HUES6 (cell line): Measurements from ENCODE around the gene GALNT6.

ENCODE experiments used
- H3K27ac ChIP-seq: 2 replicates; pipeline ENCODE4 v1.7.0; 2013; ENCODE audit warnings: low read depth, mild to moderate bottlenecking, low read length, inconsistent platforms
- H3K27me3 ChIP-seq: 2 replicates; pipeline ENCODE4 v1.6.1; 2013; ENCODE audit warnings: low read length; ENCODE audit not compliant: control insufficient read depth, insufficient read depth
- H3K36me3 ChIP-seq: 2 replicates; pipeline ENCODE4 v1.6.1; 2013; ENCODE audit warnings: low read length; ENCODE audit not compliant: control insufficient read depth, insufficient read depth
- H3K4me1 ChIP-seq: 2 replicates; pipeline ENCODE4 v1.6.1; 2013; ENCODE audit warnings: low read length; ENCODE audit not compliant: control insufficient read depth, insufficient read depth
- H3K4me3 ChIP-seq: 2 replicates; pipeline ENCODE4 v1.5.1; 2013; ENCODE audit warnings: low read depth, low read length
- H3K9ac ChIP-seq: one replicate; pipeline ENCODE4 v1.6.1; 2013; ENCODE audit warnings: mild to moderate bottlenecking, low read length
- H3K9me3 ChIP-seq: 2 replicates; pipeline ENCODE4 v1.6.1; 2013; ENCODE audit warnings: low read depth, low read length; ENCODE audit not compliant: control insufficient read depth, insufficient read depth

GALNT6 gene, protein sequence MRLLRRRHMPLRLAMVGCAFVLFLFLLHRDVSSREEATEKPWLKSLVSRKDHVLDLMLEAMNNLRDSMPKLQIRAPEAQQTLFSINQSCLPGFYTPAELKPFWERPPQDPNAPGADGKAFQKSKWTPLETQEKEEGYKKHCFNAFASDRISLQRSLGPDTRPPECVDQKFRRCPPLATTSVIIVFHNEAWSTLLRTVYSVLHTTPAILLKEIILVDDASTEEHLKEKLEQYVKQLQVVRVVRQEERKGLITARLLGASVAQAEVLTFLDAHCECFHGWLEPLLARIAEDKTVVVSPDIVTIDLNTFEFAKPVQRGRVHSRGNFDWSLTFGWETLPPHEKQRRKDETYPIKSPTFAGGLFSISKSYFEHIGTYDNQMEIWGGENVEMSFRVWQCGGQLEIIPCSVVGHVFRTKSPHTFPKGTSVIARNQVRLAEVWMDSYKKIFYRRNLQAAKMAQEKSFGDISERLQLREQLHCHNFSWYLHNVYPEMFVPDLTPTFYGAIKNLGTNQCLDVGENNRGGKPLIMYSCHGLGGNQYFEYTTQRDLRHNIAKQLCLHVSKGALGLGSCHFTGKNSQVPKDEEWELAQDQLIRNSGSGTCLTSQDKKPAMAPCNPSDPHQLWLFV

DNA sequence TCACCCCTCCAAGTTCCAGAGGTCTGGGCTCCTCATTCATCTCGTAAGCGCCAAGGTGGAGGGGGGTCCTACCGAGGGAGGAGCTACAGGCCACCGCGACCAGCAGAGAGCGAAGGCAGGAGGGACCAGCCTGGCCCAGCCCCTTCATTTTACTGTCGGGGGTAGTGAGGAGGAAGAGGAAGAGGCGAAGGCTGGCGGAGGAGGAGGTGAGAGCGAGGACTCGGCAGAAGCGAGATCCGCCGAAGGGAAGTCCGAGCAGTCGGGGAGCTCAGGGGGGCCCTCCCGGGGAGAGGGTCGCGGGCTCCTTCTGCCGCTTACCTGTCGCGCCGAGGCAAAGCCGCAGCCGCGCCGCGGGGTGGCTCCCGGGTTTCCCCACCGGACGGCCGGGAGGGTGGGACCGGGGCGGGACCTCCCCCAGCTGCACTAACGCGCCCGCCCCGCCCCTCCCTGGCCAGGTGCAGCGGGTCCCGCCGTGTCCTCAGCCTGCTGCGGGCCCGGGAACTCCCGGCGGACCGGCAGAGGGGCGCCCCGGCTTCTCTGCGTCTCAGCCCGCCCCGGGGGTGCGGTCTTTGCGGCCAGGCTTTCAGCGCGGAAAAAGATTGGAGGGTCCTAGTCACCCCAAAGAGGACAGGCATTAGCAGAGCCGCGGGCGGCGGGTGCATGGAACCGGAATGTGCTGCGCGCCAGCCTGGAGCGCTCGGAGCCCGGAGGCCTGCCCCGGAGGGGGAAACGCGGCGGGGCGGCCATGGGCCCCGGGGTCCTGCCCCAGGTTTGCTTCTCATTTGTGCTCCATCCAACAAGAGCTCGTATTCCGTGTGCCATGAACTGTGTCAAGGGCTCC lies at the start of gene GALNT6:
TSS of gene GALNT6 (minus strand) at position 124 of the 841 bp plus-strand sequence. CDS start 11,625 bp downstream, outside the sequence.
- Histone ChIP-seq H3K4me3 (peak within 1 kb of the TSS; percentile 67), H3K36me3 (peaks cover 10% of the 10 kb centered on the region; the same call in 1 of the 2 replicates), H3K27me3 (peaks cover 7% of the 10 kb centered on the region; the same call in 1 of the 2 replicates), H3K9ac (peak within 1 kb of the TSS; percentile 78), H3K9me3 (no peaks in the 10 kb centered on the region), H3K27ac (peak within 1 kb of the TSS; percentile 30; the same call in 1 of the 2 replicates), H3K4me1 (peaks cover 35% of the 10 kb centered on the region)

DNA sequence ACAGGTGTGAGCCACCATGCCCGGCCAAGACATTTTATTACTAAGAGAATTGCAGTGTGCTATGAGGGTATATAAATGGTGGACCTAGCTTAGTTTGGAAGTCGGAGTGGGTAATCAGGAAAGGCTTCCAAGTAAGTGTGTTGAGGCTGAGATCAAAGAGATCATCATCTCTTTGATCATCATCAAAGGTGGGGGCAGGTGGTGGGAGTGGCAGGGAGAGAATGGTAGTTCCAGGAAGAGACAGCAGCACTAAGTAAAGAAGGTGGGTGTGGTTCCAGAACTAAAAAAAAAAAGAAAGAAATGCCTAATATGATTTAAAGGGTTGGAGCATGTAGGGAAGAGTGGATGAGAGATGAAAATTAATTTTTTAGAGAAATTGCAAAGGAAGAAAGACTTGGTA lies 48.1 kb upstream of the GALNT6 start:
- Histone ChIP-seq H3K4me3 (no peak overlapping the region), H3K9me3 (no peaks in the 10 kb centered on the region), H3K9ac (no peak overlapping the region), H3K27me3 (no peaks in the 10 kb centered on the region), H3K27ac (no peak overlapping the region), H3K36me3 (no peaks in the 10 kb centered on the region), H3K4me1 (peaks cover 13% of the 10 kb centered on the region; the same call in 1 of the 2 replicates)

DNA sequence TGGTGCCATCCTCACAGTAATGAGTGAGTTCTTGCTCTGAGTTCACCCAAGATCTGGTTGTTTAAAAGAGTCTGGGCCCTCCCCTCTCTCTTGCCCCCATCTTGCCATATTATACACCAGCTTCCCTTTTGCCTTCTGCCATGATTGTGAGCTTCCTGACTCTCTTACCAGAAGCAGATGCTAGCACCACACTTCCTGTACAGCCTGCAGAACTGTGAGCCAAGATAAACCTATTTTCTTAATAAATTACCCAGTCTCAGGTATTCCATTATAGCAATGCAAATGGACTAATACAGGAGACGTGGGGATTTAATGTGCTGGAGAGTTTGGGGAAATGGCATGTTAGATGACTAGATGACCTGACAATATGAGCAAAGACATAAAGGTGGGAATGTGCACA lies 46.2 kb upstream of the GALNT6 start:
- Histone ChIP-seq H3K27me3 (no peaks in the 10 kb centered on the region), H3K4me3 (no peak overlapping the region), H3K9ac (no peak overlapping the region), H3K36me3 (no peaks in the 10 kb centered on the region), H3K4me1 (peaks cover 24% of the 10 kb centered on the region; the same call in 1 of the 2 replicates), H3K9me3 (no peaks in the 10 kb centered on the region), H3K27ac (no peak overlapping the region)

DNA sequence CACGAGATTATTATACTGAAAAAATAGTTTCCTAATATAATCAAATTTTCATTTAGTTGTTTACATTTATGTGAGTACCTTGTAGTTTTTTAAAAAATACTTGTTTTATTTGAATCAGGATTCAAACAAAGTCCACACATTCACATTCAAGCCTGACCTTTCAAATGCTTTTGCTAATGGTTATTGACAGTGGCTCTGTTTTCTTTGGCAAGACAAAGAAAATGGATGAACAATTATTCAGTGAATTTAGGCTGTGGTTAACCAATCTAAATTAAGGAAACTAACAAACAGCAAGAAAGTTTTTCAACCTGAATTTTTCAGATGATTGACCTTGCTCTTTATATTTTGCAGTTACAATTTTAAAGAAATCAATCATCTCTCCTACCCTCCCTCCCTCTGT lies 43.1 kb upstream of the GALNT6 start:
- H3K27me3 ChIP-seq: no peaks in the 10 kb centered on the region
- H3K4me1 ChIP-seq: peaks cover 17% of the 10 kb centered on the region; the same call in 1 of the 2 replicates
- H3K9ac ChIP-seq: no peak overlapping the region
- no peak overlapping the region for H3K27ac ChIP-seq
- H3K9me3 ChIP-seq: no peaks in the 10 kb centered on the region
- H3K4me3 ChIP-seq: no peak overlapping the region
- H3K36me3 ChIP-seq: no peaks in the 10 kb centered on the region; the same call in 1 of the 2 replicates

DNA sequence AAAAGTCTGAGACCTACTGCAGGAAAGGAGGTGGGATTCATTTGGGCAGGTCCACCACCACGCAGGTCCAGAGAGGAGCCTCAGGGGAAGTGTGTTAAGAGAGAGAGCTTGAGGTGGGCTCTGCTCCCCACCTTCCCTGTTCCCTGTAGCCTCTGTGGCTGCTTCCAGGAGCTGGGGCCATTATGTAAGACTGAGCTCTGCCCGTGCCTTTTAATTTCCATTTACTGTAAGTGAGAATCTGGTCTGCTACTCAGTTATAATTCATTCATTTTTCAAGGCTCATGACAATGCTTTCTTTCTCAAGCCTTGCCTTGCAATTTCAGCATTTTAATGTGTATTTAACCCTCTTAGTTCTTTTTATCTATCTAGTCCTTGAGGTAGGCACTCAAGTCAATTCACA lies 41.7 kb upstream of the GALNT6 start:
- H3K9me3 ChIP-seq: no peaks in the 10 kb centered on the region
- H3K36me3 ChIP-seq: no peaks in the 10 kb centered on the region; the same call in 1 of the 2 replicates
- H3K27me3 ChIP-seq: no peaks in the 10 kb centered on the region
- no peak overlapping the region for H3K27ac ChIP-seq
- no peak overlapping the region for H3K9ac ChIP-seq
- no peak overlapping the region for H3K4me3 ChIP-seq
- H3K4me1 ChIP-seq: peaks cover 17% of the 10 kb centered on the region; the same call in 1 of the 2 replicates

DNA sequence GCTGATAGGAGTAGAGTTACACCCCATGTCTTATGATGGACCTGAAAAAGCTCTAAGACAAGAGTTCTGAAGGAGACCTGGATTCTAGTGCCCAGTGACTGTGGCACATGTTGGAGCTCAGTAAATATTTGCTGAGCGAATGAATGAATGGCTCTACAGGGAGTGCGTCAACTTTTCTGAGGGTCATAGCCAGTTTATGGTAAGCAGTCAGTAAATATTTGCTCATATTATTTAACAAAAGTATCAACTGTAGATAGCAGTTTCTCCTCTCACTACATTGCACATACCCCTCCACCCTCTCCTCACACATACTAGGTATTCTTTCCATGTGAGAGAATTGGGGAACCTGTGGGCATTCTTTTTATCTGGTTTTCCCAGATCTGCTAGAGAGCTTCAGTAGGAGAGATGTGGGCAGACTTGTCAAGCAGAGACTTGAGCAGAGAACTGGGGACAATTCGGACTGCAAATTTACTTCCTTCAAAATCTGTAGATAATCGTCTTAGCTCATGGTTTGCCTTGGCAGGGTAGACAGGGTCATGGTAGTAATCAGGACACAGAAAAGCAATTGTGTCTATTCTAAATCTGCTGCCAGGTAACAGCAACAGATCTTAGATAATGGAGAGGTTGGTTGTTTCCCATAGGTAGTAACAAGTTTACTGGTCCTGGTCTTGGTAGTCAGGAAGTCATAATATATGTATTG lies 39.1 kb upstream of the GALNT6 start:
- H3K4me1 ChIP-seq: peaks cover 29% of the 10 kb centered on the region
- no peaks in the 10 kb centered on the region for H3K9me3 ChIP-seq
- H3K9ac ChIP-seq: no peak overlapping the region
- no peaks in the 10 kb centered on the region; the same call in 1 of the 2 replicates for H3K36me3 ChIP-seq
- H3K27ac ChIP-seq: no peak overlapping the region
- no peak overlapping the region for H3K4me3 ChIP-seq
- H3K27me3 ChIP-seq: no peaks in the 10 kb centered on the region

DNA sequence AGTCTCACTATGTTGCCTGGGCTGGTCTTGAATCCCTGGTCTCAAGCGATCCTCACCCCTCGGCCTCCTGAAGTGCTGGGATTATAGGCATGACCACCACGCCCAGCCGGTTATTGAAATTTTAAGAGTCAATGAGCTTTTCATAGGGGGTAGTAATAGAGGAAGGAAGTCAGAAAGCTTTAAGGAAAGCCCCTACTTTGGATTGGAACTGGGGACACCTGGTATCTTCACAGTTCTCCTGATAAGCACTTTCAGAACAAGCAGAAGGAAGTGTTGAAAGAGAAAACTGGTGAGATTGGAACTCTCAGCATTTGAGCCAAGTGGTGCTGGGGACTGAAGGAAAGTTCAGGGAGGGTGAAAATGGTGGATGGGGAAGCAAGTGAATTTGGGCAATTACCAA lies 38.5 kb upstream of the GALNT6 start:
- peaks cover 27% of the 10 kb centered on the region for H3K4me1 ChIP-seq
- H3K27me3 ChIP-seq: no peaks in the 10 kb centered on the region
- H3K36me3 ChIP-seq: no peaks in the 10 kb centered on the region; the same call in 1 of the 2 replicates
- no peak overlapping the region for H3K4me3 ChIP-seq
- no peaks in the 10 kb centered on the region for H3K9me3 ChIP-seq
- H3K9ac ChIP-seq: no peak overlapping the region
- H3K27ac ChIP-seq: no peak overlapping the region

DNA sequence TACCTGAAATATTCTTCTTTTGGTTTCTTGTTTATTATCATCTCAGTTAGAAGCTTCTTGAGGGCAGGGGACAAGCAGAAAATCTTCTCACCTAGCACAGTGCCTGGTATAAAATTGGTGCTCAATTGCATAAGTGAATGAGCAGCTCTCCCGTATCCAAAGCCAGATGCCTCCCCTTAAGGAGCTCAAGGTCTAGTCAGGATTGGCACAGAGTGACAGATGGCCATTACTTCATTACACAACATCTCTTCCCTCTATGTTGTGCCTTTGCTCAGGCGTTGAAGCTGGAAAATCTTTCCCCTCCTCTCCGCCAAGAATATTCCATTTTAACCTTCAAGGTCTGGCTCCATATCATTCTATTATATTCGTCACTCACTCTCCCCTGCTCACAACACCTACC lies 37.0 kb upstream of the GALNT6 start:
- Histone ChIP-seq H3K9me3 (no peaks in the 10 kb centered on the region), H3K4me3 (no peak overlapping the region), H3K9ac (no peak overlapping the region), H3K36me3 (no peaks in the 10 kb centered on the region; the same call in 1 of the 2 replicates), H3K4me1 (peaks cover 18% of the 10 kb centered on the region), H3K27me3 (no peaks in the 10 kb centered on the region), H3K27ac (no peak overlapping the region)

DNA sequence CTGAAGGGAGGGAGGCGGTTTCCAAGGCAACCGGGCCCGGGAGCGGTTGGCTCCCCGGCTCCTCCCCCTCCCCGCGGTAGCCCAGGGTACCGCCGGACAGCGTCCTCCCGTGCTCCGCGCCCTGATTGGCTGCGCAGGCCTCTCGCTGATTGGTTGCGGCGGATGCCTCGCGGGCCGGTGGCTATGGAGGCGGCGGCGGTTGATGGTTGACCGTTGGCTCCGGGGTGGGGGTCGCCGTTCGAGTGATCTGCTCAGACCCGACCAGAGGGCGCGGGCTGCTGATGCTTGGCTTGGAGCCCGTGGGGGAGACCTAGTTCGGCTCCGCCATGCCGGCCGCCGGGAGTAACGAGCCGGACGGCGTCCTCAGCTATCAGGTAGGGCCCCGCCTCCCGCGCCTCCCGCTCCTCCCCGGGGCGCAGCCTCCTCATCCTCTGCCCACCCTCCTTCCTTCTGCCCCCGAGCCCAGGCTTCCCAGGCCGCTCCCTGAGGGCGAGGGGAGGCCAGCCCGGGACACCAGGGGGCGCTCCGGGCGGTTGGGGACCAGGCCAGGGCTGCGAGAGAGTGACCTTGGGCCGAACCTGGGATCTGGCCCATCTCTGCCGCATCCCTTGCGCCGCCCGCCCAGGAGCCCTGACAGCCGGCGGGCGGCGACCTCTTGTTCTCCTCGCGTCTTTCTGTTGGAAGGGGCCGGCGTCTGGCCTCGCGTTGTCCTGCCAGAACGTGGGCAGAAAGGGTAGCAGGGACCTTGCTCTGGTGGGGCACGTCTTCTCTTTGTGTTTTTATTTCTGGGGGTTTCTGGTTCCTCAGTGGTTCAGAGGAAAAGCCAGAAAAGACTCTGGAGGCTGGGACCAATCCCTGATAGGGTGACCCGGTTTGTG lies 33.7 kb upstream of the GALNT6 start, which contains the start of gene SLC4A8:
TSS of gene SLC4A8 (plus strand) at position 170 of the 878 bp plus-strand sequence. CDS start at position 327, 157 bp downstream.
- no peaks in the 10 kb centered on the region for H3K27me3 ChIP-seq
- H3K4me3 ChIP-seq: peak within 1 kb of the TSS; percentile 90
- H3K4me1 ChIP-seq: peaks cover 19% of the 10 kb centered on the region
- H3K36me3 ChIP-seq: no peaks in the 10 kb centered on the region
- no peaks in the 10 kb centered on the region for H3K9me3 ChIP-seq
- H3K9ac ChIP-seq: peak within 1 kb of the TSS; percentile 44
- no peak within 1 kb of the TSS for H3K27ac ChIP-seq
